Bone marrow (tissue), 2 donors: ENCODE data around the gene THSD7A.

Source experiments
- DNase-seq, 2 donors: peaks; one replicate each; lab custom pipeline; 2025; lab: John Stamatoyannopoulos, UW

Gene THSD7A

GRCh38 chr7:11638011-11638774 lies 193.8 kb downstream of the THSD7A start:
- no peak for DNase-seq

GRCh38 chr7:11636274-11636673 lies 195.7 kb downstream of the THSD7A start:
- DNase-seq, result no peak

- DNase-seq, result no peak
Measured at GRCh38 chr7:11633310-11633709, 198.7 kb downstream of the THSD7A start.

- no peak for DNase-seq
Measured at GRCh38 chr7:11630355-11630754, 201.6 kb downstream of the THSD7A start.

GRCh38 chr7:11625669-11626068 lies 206.3 kb downstream of the THSD7A start:
- no peak for DNase-seq

GRCh38 chr7:11623093-11623678 lies 208.8 kb downstream of the THSD7A start:
- DNase-seq, result no peak

- DNase-seq, result no peak
Measured at GRCh38 chr7:11620406-11621253, 211.4 kb downstream of the THSD7A start.

GRCh38 chr7:11616466-11616865 lies 215.5 kb downstream of the THSD7A start:
- peak in 1 of 2 donors; percentile 47 for DNase-seq

GRCh38 chr7:11615174-11615573 lies 216.8 kb downstream of the THSD7A start:
- no peak for DNase-seq

GRCh38 chr7:11613292-11613930 lies 218.6 kb downstream of the THSD7A start:
- DNase-seq, result no peak

GRCh38 chr7:11612737-11613136 lies 219.3 kb downstream of the THSD7A start:
- DNase-seq, result no peak

- DNase-seq, result no peak
Measured at GRCh38 chr7:11609096-11609670, 222.8 kb downstream of the THSD7A start.

GRCh38 chr7:11607686-11608085 lies 224.3 kb downstream of the THSD7A start:
- no peak for DNase-seq

GRCh38 chr7:11605749-11606148 lies 226.2 kb downstream of the THSD7A start:
- DNase-seq, result no peak

- DNase-seq, result no peak
Measured at GRCh38 chr7:11604505-11604904, 227.5 kb downstream of the THSD7A start.

GRCh38 chr7:11601761-11602160 lies 230.2 kb downstream of the THSD7A start:
- no peak for DNase-seq

- no peak for DNase-seq
Measured at GRCh38 chr7:11593322-11593721, 238.7 kb downstream of the THSD7A start.

- no peak for DNase-seq
Measured at GRCh38 chr7:11592699-11593098, 239.3 kb downstream of the THSD7A start.

- DNase-seq, result no peak
Measured at GRCh38 chr7:11591943-11592342, 240.1 kb downstream of the THSD7A start.

- DNase-seq, result no peak
Measured at GRCh38 chr7:11591055-11591633, 240.9 kb downstream of the THSD7A start.

- no peak for DNase-seq
Measured at GRCh38 chr7:11589251-11589650, 242.7 kb downstream of the THSD7A start.

- DNase-seq, result no peak
Measured at GRCh38 chr7:11587814-11588213, 244.2 kb downstream of the THSD7A start.
